ENCODE results near the gene NCKIPSD. TPM values are rescaled to one million over a fixed set of nuclear protein-coding genes. Genes with fewer than 3 reads are reported as not detected.

NCKIPSD gene
- total and polyA plus RNA-seq, 7 experiments from 2014 or later = 8.6 to 42.1 (median 20.3) TPM

DNA sequence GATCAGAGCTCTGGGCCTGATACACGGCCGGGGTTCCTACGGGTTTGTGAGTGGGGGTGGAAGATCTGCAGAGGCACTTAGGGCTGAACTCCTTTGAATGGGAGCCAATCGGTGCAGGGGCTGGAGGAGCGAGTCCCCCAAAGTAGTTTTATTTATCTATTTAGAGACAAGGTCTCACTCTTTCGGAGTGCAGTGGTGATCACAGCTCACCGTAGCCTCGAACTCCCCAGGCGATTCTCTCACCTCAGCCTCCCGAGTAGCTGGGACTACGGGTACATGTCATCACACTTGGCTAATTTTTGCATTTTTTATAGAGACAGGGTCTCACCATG is 21.4 kb downstream of the NCKIPSD start:
- ChIA-PET CTCF (interaction anchor here (0.6 kb wide), 2 partner anchors 54 to 263 kb away, joined by 3 read pairs; no protein-coding TSS in a partner anchor), POLR2A (interaction anchor here (2.7 kb wide), 1 partner anchor 29 kb away, joined by 9 read pairs; the partner anchor contains the start of gene SLC26A6)
- Mint-ChIP-seq H3K27me3 (peaks cover 4 to 18% (median 10%) of the 10 kb centered on the region in 5 donors), H3K36me3 (peaks cover 0 to 6% (median 0%) of the 10 kb centered on the region in 5 donors), H3K4me1 (peaks cover 0 to 29% (median 15%) of the 10 kb centered on the region in 7 donors), H3K27ac (peak overlapping the region in 1 of 9 donors; percentile 91), H3K4me3 (peak overlapping the region; percentile 34 to 89 (median 70)), H3K9me3 (peaks cover 0 to 6% (median 0%) of the 10 kb centered on the region in 11 donors)
- peaks cover 0 to 15% of the 10 kb centered on the region in 2 donors for H3K27me3 ChIP-seq (ENCODE audit: control insufficient read depth in 2 of 2, insufficient read depth in 2 of 2, low read length in 2 of 2)
- H3K36me3 ChIP-seq (ENCODE audit: control insufficient read depth in 2 of 3, insufficient read depth in 3 of 3, low read length in 3 of 3) = no peaks in the 10 kb centered on the region
- no peak overlapping the region for H3K27ac ChIP-seq (ENCODE audit: low read depth, low read length)
- H3K4me1 ChIP-seq (ENCODE audit: control insufficient read depth in 2 of 2, insufficient read depth in 2 of 2, low read length in 2 of 2) = peaks cover 12 to 15% of the 10 kb centered on the region in 2 donors
- peak overlapping the region; percentile 70 for H3K4me3 ChIP-seq (ENCODE audit: low read length)
- ATAC-seq = no peak
- no peak for DNase-seq
- intact Hi-C loops (cut with micrococcal nuclease) = loop anchor here (1.0 to 10.0 kb wide), 6 partner anchors 8 to 419 kb away; partner anchors contain the start of genes IP6K2 (in 1 of the 2), NCKIPSD (in 1 of the 2), SLC26A6 (in 1 of the 2) and UQCRC1 (in 1 of the 2)
- no peaks in the 10 kb centered on the region for H3K9me3 ChIP-seq (ENCODE audit: control insufficient read depth in 2 of 3, low read length in 3 of 3)

GRCh38 chr3:48663489-48664312 is 22.0 kb downstream of the NCKIPSD start:
- no peak overlapping the region for H3K27ac ChIP-seq (ENCODE audit: low read depth, low read length)
- Mint-ChIP-seq H3K27me3 (peaks cover 4 to 19% (median 13%) of the 10 kb centered on the region in 5 donors), H3K4me1 (peaks cover 0 to 29% (median 15%) of the 10 kb centered on the region in 7 donors), H3K4me3 (peak overlapping the region; percentile 34 to 89 (median 70)), H3K27ac (peak overlapping the region in 1 of 9 donors; percentile 91), H3K36me3 (peaks cover 0 to 6% (median 0%) of the 10 kb centered on the region in 5 donors), H3K9me3 (peaks cover 0 to 6% (median 0%) of the 10 kb centered on the region in 11 donors)
- no peaks in the 10 kb centered on the region for H3K9me3 ChIP-seq (ENCODE audit: control insufficient read depth in 2 of 3, low read length in 3 of 3)
- H3K4me3 ChIP-seq (ENCODE audit: low read length) = peak overlapping the region; percentile 70
- intact Hi-C loops (cut with micrococcal nuclease) = loop anchor here (1.0 to 10.0 kb wide), 6 partner anchors 7 to 419 kb away; partner anchors contain the start of genes IP6K2 (in 2 of the 2), NCKIPSD (in 1 of the 2), SLC26A6 (in 1 of the 2) and UQCRC1 (in 1 of the 2)
- H3K4me1 ChIP-seq (ENCODE audit: control insufficient read depth in 2 of 2, insufficient read depth in 2 of 2, low read length in 2 of 2) = peaks cover 12 to 15% of the 10 kb centered on the region in 2 donors
- no peaks in the 10 kb centered on the region for H3K36me3 ChIP-seq (ENCODE audit: control insufficient read depth in 2 of 3, insufficient read depth in 3 of 3, low read length in 3 of 3)
- POLR2A ChIA-PET = interaction anchor here (2.7 kb wide), 1 partner anchor 28 kb away, joined by 9 read pairs; the partner anchor contains the start of gene SLC26A6
- CTCF ChIA-PET = interaction anchor here (0.5 to 0.6 kb wide), 5 partner anchors 52 to 403 kb away, joined by 3 to 5 read pairs (median 3); no protein-coding TSS in a partner anchor
- peaks cover 0 to 15% of the 10 kb centered on the region in 2 donors for H3K27me3 ChIP-seq (ENCODE audit: control insufficient read depth in 2 of 2, insufficient read depth in 2 of 2, low read length in 2 of 2)
- ATAC-seq (peak; percentile 88), DNase-seq (peak; percentile 50 to 94 (median 61))

- H3K36me3 Mint-ChIP-seq = peaks cover 0 to 4% (median 0%) of the 10 kb centered on the region in 5 donors
- Histone ChIP-seq H3K27me3 (ENCODE audit: control insufficient read depth in 2 of 2, insufficient read depth in 2 of 2, low read length in 2 of 2) (peaks cover 0 to 15% of the 10 kb centered on the region in 2 donors), H3K4me3 (ENCODE audit: low read length) (peak within 1 kb of the TSS; percentile 70), H3K9me3 (ENCODE audit: control insufficient read depth in 2 of 3, low read length in 3 of 3) (no peaks in the 10 kb centered on the region), H3K27ac (ENCODE audit: low read depth, low read length) (no peak within 1 kb of the TSS), H3K4me1 (ENCODE audit: control insufficient read depth in 2 of 2, insufficient read depth in 2 of 2, low read length in 2 of 2) (peaks cover 12 to 15% of the 10 kb centered on the region in 2 donors), H3K36me3 (ENCODE audit: control insufficient read depth in 2 of 3, insufficient read depth in 3 of 3, low read length in 3 of 3) (no peaks in the 10 kb centered on the region)
- intact Hi-C loops (cut with micrococcal nuclease) = loop anchor here in 1 of 2 donors (2.0 to 10.0 kb wide), 2 partner anchors 54 to 418 kb away; partner anchors contain the start of genes IP6K2 and ZNF589
- H3K4me1 Mint-ChIP-seq = peaks cover 0 to 29% (median 15%) of the 10 kb centered on the region in 7 donors
- peak in 3 of 9 donors; percentile 16 to 69 (median 25) for DNase-seq
- peak within 1 kb of the TSS in 3 of 9 donors; percentile 52 to 91 (median 53) for H3K27ac Mint-ChIP-seq
- ChIA-PET CTCF (interaction anchor here (0.5 to 0.6 kb wide), 3 partner anchors 53 to 402 kb away, joined by 3 to 5 read pairs (median 4); no protein-coding TSS in a partner anchor), POLR2A (interaction anchor here (2.7 kb wide), 1 partner anchor 27 kb away, joined by 9 read pairs; the partner anchor contains the start of gene SLC26A6)
- peak; percentile 46 for ATAC-seq
- H3K4me3 Mint-ChIP-seq = peak within 1 kb of the TSS; percentile 45 to 89 (median 70)
- H3K27me3 Mint-ChIP-seq = peaks cover 4 to 21% (median 13%) of the 10 kb centered on the region in 5 donors
- H3K9me3 Mint-ChIP-seq = peaks cover 0 to 6% (median 0%) of the 10 kb centered on the region in 11 donors
Measured at GRCh38 chr3:48662753-48663488, 22.8 kb downstream of the NCKIPSD start, which contains the start of gene CELSR3. TSS of gene CELSR3 (minus strand) at chr3:48662886. CDS start at chr3:48662634, 252 bp downstream.

- Mint-ChIP-seq H3K4me3 (peak overlapping the region in 5 of 10 donors; percentile 2 to 80 (median 48)), H3K36me3 (peaks cover 0 to 4% (median 0%) of the 10 kb centered on the region in 5 donors), H3K27ac (peak overlapping the region in 2 of 9 donors; percentile 38 to 53), H3K27me3 (peaks cover 4 to 21% (median 13%) of the 10 kb centered on the region in 5 donors), H3K9me3 (peaks cover 0 to 6% (median 0%) of the 10 kb centered on the region in 11 donors), H3K4me1 (peaks cover 0 to 29% (median 18%) of the 10 kb centered on the region in 7 donors)
- Histone ChIP-seq H3K27me3 (ENCODE audit: control insufficient read depth in 2 of 2, insufficient read depth in 2 of 2, low read length in 2 of 2) (peaks cover 0 to 15% of the 10 kb centered on the region in 2 donors), H3K9me3 (ENCODE audit: control insufficient read depth in 2 of 3, low read length in 3 of 3) (no peaks in the 10 kb centered on the region), H3K27ac (ENCODE audit: low read depth, low read length) (no peak overlapping the region), H3K4me3 (ENCODE audit: low read length) (no peak overlapping the region), H3K36me3 (ENCODE audit: control insufficient read depth in 2 of 3, insufficient read depth in 3 of 3, low read length in 3 of 3) (no peaks in the 10 kb centered on the region), H3K4me1 (ENCODE audit: control insufficient read depth in 2 of 2, insufficient read depth in 2 of 2, low read length in 2 of 2) (peaks cover 14 to 15% of the 10 kb centered on the region in 2 donors)
- ATAC-seq = no peak
- no peak for DNase-seq
- POLR2A ChIA-PET = interaction anchor here (2.7 kb wide), 1 partner anchor 27 kb away, joined by 9 read pairs; the partner anchor contains the start of gene SLC26A6
- CTCF ChIA-PET = no interaction called here
- intact Hi-C loops (cut with micrococcal nuclease) = loop anchor here in 1 of 2 donors (2.0 to 10.0 kb wide), 2 partner anchors 55 to 417 kb away; partner anchors contain the start of genes IP6K2 and ZNF589
Measured at GRCh38 chr3:48662145-48662752, 23.5 kb downstream of the NCKIPSD start.

- POLR2A ChIA-PET = interaction anchor here (0.6 to 2.7 kb wide), 2 partner anchors 26 to 745 kb away, joined by 3 to 9 read pairs; partner anchors contain the start of gene SLC26A6
- Histone ChIP-seq H3K9me3 (ENCODE audit: control insufficient read depth in 2 of 3, low read length in 3 of 3) (no peaks in the 10 kb centered on the region), H3K27me3 (ENCODE audit: control insufficient read depth in 2 of 2, insufficient read depth in 2 of 2, low read length in 2 of 2) (peaks cover 0 to 15% of the 10 kb centered on the region in 2 donors), H3K36me3 (ENCODE audit: control insufficient read depth in 2 of 3, insufficient read depth in 3 of 3, low read length in 3 of 3) (no peaks in the 10 kb centered on the region), H3K4me3 (ENCODE audit: low read length) (no peak overlapping the region), H3K4me1 (ENCODE audit: control insufficient read depth in 2 of 2, insufficient read depth in 2 of 2, low read length in 2 of 2) (peaks cover 19% of the 10 kb centered on the region in 2 donors), H3K27ac (ENCODE audit: low read depth, low read length) (no peak overlapping the region)
- Mint-ChIP-seq H3K36me3 (peaks cover 0 to 4% (median 0%) of the 10 kb centered on the region in 5 donors), H3K4me1 (peaks cover 5 to 35% (median 18%) of the 10 kb centered on the region in 7 donors), H3K9me3 (peaks cover 0 to 6% (median 0%) of the 10 kb centered on the region in 11 donors), H3K4me3 (peak overlapping the region in 9 of 10 donors; percentile 16 to 80 (median 49)), H3K27ac (peak overlapping the region in 3 of 9 donors; percentile 38 to 53 (median 46)), H3K27me3 (peaks cover 4 to 21% (median 13%) of the 10 kb centered on the region in 5 donors)
- DNase-seq = peak; percentile 61 to 91 (median 77)
- intact Hi-C loops (cut with micrococcal nuclease) = loop anchor here in 1 of 2 donors (2.0 to 10.0 kb wide), 2 partner anchors 55 to 417 kb away; partner anchors contain the start of genes IP6K2 and ZNF589
- CTCF ChIA-PET = no interaction called here
- peak; percentile 71 for ATAC-seq
Measured at GRCh38 chr3:48661501-48662144, 24.1 kb downstream of the NCKIPSD start.
